Keratinocyte (primary cell): Measurements from ENCODE around the gene RAPGEF3. TPM values are rescaled to one million over a fixed set of nuclear protein-coding genes. Genes with fewer than 3 reads are reported as not detected.

Experiments
- DNase-seq: peaks from one replicate; pipeline ENCODE4 v3.0.0-alpha.2; 2011; ENCODE audit warnings: low read depth, missing footprints, low spot score
- FAIRE-seq: peaks from 2 replicates; lab custom pipeline; 2011; peaks lifted over from hg19 to GRCh38; lab: Jason Lieb, UNC
- H2AFZ ChIP-seq: 2 replicates; pipeline ENCODE4 v1.6.0; 2012; ENCODE audit warnings: low read length, control low read depth, inconsistent platforms; ENCODE audit not compliant: control insufficient read depth
- H3K27ac ChIP-seq: 2 replicates; pipeline ENCODE4 v1.5.1; 2011; ENCODE audit warnings: low read length; ENCODE audit not compliant: control insufficient read depth, insufficient read depth
- H3K27me3 ChIP-seq: 3 replicates; pipeline ENCODE4 v1.6.0; 2011; ENCODE audit warnings: low read length; ENCODE audit not compliant: control insufficient read depth, insufficient read depth; ENCODE audit errors: extremely low read depth
- H3K36me3 ChIP-seq, 2 experiments: 2 replicates in 1 of 2; 3 replicates in 1 of 2; pipeline ENCODE4 v1.5.1; 2011; ENCODE audit warnings: low read length in 2 of 2, mild to moderate bottlenecking in 1 of 2; ENCODE audit not compliant: control insufficient read depth in 2 of 2, insufficient read depth in 2 of 2; ENCODE audit errors: extremely low read depth in 1 of 2
- H3K4me1 ChIP-seq: 3 replicates; pipeline ENCODE4 v1.5.1; 2011; ENCODE audit warnings: low read length; ENCODE audit not compliant: control insufficient read depth, insufficient read depth; ENCODE audit errors: extremely low read depth
- H3K4me2 ChIP-seq: 3 replicates; pipeline ENCODE4 v1.6.0; 2011; ENCODE audit warnings: low read depth, low read length; ENCODE audit not compliant: control insufficient read depth, insufficient read depth; ENCODE audit errors: extremely low read depth
- H3K4me3 ChIP-seq, 3 experiments: fragments of 200-600 bp in 1 of 3; sonication (generic) in 1 of 3; 2 replicates in 2 of 3; 3 replicates in 1 of 3; pipeline ENCODE4 v1.5.1; 2011 to 2016; ENCODE audit warnings: low read length in 3 of 3, mild to moderate bottlenecking in 3 of 3, control low read depth in 2 of 3, inconsistent platforms in 1 of 3, low read depth in 1 of 3, mixed read lengths in 1 of 3, mixed run types in 1 of 3, moderate library complexity in 1 of 3; ENCODE audit not compliant: control insufficient read depth in 2 of 3, insufficient read depth in 2 of 3; ENCODE audit errors: extremely low read depth in 1 of 3
- H3K79me2 ChIP-seq: 2 replicates; pipeline ENCODE4 v1.6.0; 2012; ENCODE audit warnings: low read length; ENCODE audit not compliant: control insufficient read depth, insufficient read depth
- H3K9ac ChIP-seq: 3 replicates; pipeline ENCODE4 v1.6.0; 2011; ENCODE audit warnings: low read length; ENCODE audit not compliant: control insufficient read depth, insufficient read depth; ENCODE audit errors: extremely low read depth
- H3K9me1 ChIP-seq: 3 replicates; pipeline ENCODE4 v1.6.0; 2011; ENCODE audit warnings: low read length; ENCODE audit not compliant: control insufficient read depth, insufficient read depth; ENCODE audit errors: extremely low read depth
- H3K9me3 ChIP-seq: 2 replicates; pipeline ENCODE4 v1.5.1; 2012; ENCODE audit warnings: low read depth, low read length; ENCODE audit not compliant: control insufficient read depth
- H4K20me1 ChIP-seq: 3 replicates; pipeline ENCODE4 v1.6.0; 2011; ENCODE audit warnings: low read length; ENCODE audit not compliant: control insufficient read depth, insufficient read depth; ENCODE audit errors: extremely low read depth
- CTCF ChIP-seq, 3 experiments: IDR thresholded peaks in 1 of 3; conservative IDR thresholded peaks in 1 of 3; optimal IDR thresholded peaks in 1 of 3; 2 replicates in 2 of 3; 3 replicates in 1 of 3; pipeline versions ENCODE3 to v1.5.1; 2011; ENCODE audit warnings: low read length in 3 of 3, mild to moderate bottlenecking in 3 of 3, moderate library complexity in 2 of 3, control low read depth in 1 of 3, inconsistent platforms in 1 of 3; ENCODE audit not compliant: insufficient read depth in 2 of 3; ENCODE audit errors: extremely low read depth in 1 of 3
- EZH2 ChIP-seq: IDR thresholded peaks from one replicate; pipeline ENCODE4 v1.6.1; 2012; ENCODE audit warnings: inconsistent platforms, mild to moderate bottlenecking, low read length, moderate library complexity
- dilution Hi-C: fragments of 300-500 bp; cut with MboI; formaldehyde crosslinking; loops from one replicate; pipeline ENCODE4 v1.7.0; 2020; ENCODE audit warnings: low sequenced_read_pairs; ENCODE audit not compliant: extremely low pct_ligation_motif_present
- polyA plus RNA-seq, 5 experiments: library from polyadenylated mRNA; depleted of rRNA in 3 of 5; stranded (reverse) in 3 of 5; stranded (forward) in 1 of 5; unstranded in 1 of 5; fragments of >200 nt; gene quantifications; 1 replicate in 1 of 5; 2 replicates in 3 of 5; 3 replicates in 1 of 5; pipeline versions ENCODE4 v1.2.1 to v1.2.3, GENCODE V29; 2011 to 2012; ENCODE audit warnings: missing spikeins in 2 of 5, low read depth in 1 of 5, low replicate concordance in 1 of 5

The RAPGEF3 gene
- polyA plus RNA-seq, 1 donor (not counting 4 experiments of a cell fraction or from before 2014, with no cell fraction given) = 5.1 TPM

GRCh38 chr12:47747596-47748506, 10.8 kb downstream of the RAPGEF3 start:
- peaks cover 8 to 23% of the 10 kb centered on the region in 2 experiments for H3K36me3 ChIP-seq
- dilution Hi-C loops = no loop called here

GRCh38 chr12:47747126-47747525, 11.6 kb downstream of the RAPGEF3 start:
- TF ChIP-seq CTCF (optimal IDR thresholded peaks at IDR 0.05 in 1 of 3, IDR thresholded peaks at IDR 0.05 in 1 of 3, conservative IDR thresholded peaks at IDR 0.05 in 1 of 3; ENCODE audit: extremely low read depth in 1 of 3, insufficient read depth in 2 of 3, low read length in 3 of 3) (no peak), EZH2 (no peak)
- H3K4me2 ChIP-seq = no peak overlapping the region
- H3K27ac ChIP-seq = no peak overlapping the region
- H3K4me3 ChIP-seq = no peak overlapping the region
- H3K9me1 ChIP-seq = peaks cover 2% of the 10 kb centered on the region
- H3K9ac ChIP-seq = no peak overlapping the region
- no peaks in the 10 kb centered on the region for H3K79me2 ChIP-seq
- no peak for DNase-seq
- peaks cover 8 to 23% of the 10 kb centered on the region in 2 experiments for H3K36me3 ChIP-seq
- no peaks in the 10 kb centered on the region for H3K9me3 ChIP-seq
- no peaks in the 10 kb centered on the region for H4K20me1 ChIP-seq
- H2AFZ ChIP-seq = no peak overlapping the region
- H3K27me3 ChIP-seq = no peaks in the 10 kb centered on the region
- H3K4me1 ChIP-seq = peaks cover 27% of the 10 kb centered on the region
- dilution Hi-C loops = no loop called here
- no peak for FAIRE-seq

More at GRCh38 chr12:47747596-47748506, 10.8 kb downstream of the RAPGEF3 start:
- Histone ChIP-seq H3K79me2 (no peaks in the 10 kb centered on the region), H3K9me1 (peaks cover 4% of the 10 kb centered on the region), H3K4me2 (no peak overlapping the region), H3K27ac (no peak overlapping the region), H3K9ac (no peak overlapping the region), H3K27me3 (no peaks in the 10 kb centered on the region), H3K4me1 (peaks cover 34% of the 10 kb centered on the region), H3K9me3 (no peaks in the 10 kb centered on the region), H4K20me1 (no peaks in the 10 kb centered on the region), H3K4me3 (no peak overlapping the region), H2AFZ (no peak overlapping the region)
- TF ChIP-seq CTCF (optimal IDR thresholded peaks at IDR 0.05 in 1 of 3, IDR thresholded peaks at IDR 0.05 in 1 of 3, conservative IDR thresholded peaks at IDR 0.05 in 1 of 3; ENCODE audit: extremely low read depth in 1 of 3, insufficient read depth in 2 of 3, low read length in 3 of 3) = no peak
- no peak for TF ChIP-seq EZH2
- FAIRE-seq = no peak
- no peak for DNase-seq
